ENCODE results near the gene BRAT1. TPM values are rescaled to one million over a fixed set of nuclear protein-coding genes. Genes with fewer than 3 reads are reported as not detected.

Gene BRAT1
- total and polyA plus RNA-seq, 2 donors (not counting 1 experiment from before 2014, with no cell fraction given) = 36.8 to 68.3 TPM

DNA sequence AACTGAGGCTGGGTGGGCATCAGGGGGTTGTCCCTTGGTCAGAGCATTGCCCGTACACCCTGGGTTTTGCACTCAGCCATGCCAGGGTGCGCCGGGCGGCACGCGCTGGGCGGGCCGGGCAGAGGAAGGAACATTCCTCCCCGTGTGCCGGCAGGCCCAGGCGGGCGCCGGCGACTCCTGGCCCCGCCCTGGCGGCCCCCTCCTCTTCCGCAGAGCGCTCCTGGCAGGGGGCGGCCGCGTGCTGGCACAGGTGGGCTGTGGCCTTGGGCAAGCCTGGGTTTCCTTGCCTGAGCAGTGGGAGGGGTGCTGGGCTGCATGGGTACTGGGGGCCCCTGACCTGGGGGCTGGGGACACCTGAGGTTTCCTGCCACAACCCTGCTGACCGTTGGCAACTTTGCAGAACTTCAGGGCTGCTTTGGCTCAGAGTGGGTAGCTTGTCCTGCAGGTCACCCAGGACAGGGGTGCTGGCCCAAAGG, 31.8 kb downstream of the BRAT1 start:
- Histone ChIP-seq H3K36me3 (replicated peaks in 1 of 2; ENCODE audit: control extremely low read depth in 1 of 2, control insufficient read depth in 1 of 2, extremely low read depth in 1 of 2, insufficient read depth in 2 of 2, low read length in 1 of 2) (peaks cover 0 to 69% of the 10 kb centered on the region in 2 experiments), H3K79me2 (ENCODE audit: control insufficient read depth, insufficient read depth, low read length) (peaks cover 70% of the 10 kb centered on the region), H3K9me3 (ENCODE audit: control extremely low read depth in 1 of 3, control insufficient read depth in 2 of 3, insufficient read depth in 1 of 3, low read length in 2 of 3) (no peaks in the 10 kb centered on the region), H4K20me1 (ENCODE audit: control insufficient read depth, insufficient read depth, low read length, poor library complexity, severe bottlenecking) (peaks cover 82% of the 10 kb centered on the region), H3K9ac (ENCODE audit: low read length) (peak overlapping the region; percentile 90), H3K27ac (ENCODE audit: low read length in 2 of 2) (peak overlapping the region in 1 of 2 donors; percentile 61), H2AFZ (ENCODE audit: insufficient read depth, low read depth, low read length, poor library complexity, severe bottlenecking) (no peak overlapping the region), H3K4me3 (ENCODE audit: control extremely low read depth in 1 of 5, extremely low read depth in 1 of 5, insufficient read depth in 1 of 5, low read depth in 2 of 5, low read length in 4 of 5) (peak overlapping the region; percentile 50 to 100 (median 97)), H3K4me1 (ENCODE audit: control insufficient read depth in 2 of 2, insufficient read depth in 2 of 2, low read length in 2 of 2) (peaks cover 76 to 80% of the 10 kb centered on the region in 2 donors), H3K4me2 (replicated peaks; ENCODE audit: low read depth, low read length, poor library complexity, severe bottlenecking) (peak overlapping the region; percentile 85), H3K27me3 (replicated peaks in 1 of 4; ENCODE audit: control extremely low read depth in 1 of 4, control insufficient read depth in 3 of 4, insufficient read depth in 4 of 4, low read length in 3 of 4) (no peaks in the 10 kb centered on the region)
- ATAC-seq (ENCODE audit: low read depth) (no peak), DNase-seq (peak; percentile 38)
- Mint-ChIP-seq H3K9me3 (ENCODE audit: insufficient read depth) (no peaks in the 10 kb centered on the region), H3K27me3 (no peaks in the 10 kb centered on the region), H3K4me3 (peak overlapping the region; percentile 85), H3K4me1 (peaks cover 70% of the 10 kb centered on the region), H3K27ac (peak overlapping the region; percentile 88)
- TF ChIP-seq, protein P1, sequence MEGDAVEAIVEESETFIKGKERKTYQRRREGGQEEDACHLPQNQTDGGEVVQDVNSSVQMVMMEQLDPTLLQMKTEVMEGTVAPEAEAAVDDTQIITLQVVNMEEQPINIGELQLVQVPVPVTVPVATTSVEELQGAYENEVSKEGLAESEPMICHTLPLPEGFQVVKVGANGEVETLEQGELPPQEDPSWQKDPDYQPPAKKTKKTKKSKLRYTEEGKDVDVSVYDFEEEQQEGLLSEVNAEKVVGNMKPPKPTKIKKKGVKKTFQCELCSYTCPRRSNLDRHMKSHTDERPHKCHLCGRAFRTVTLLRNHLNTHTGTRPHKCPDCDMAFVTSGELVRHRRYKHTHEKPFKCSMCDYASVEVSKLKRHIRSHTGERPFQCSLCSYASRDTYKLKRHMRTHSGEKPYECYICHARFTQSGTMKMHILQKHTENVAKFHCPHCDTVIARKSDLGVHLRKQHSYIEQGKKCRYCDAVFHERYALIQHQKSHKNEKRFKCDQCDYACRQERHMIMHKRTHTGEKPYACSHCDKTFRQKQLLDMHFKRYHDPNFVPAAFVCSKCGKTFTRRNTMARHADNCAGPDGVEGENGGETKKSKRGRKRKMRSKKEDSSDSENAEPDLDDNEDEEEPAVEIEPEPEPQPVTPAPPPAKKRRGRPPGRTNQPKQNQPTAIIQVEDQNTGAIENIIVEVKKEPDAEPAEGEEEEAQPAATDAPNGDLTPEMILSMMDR (IDR thresholded peaks at IDR 0.05) = no peak
- TF ChIP-seq EZH2 (IDR thresholded peaks at IDR 0.05; ENCODE audit: borderline replicate concordance, insufficient read depth, low read depth, low read length, poor library complexity, severe bottlenecking) = no peak
- 2% methylated on average over 21 of the region's 22 CpGs for WGBS (ENCODE audit: insufficient coverage)
- intact Hi-C loops (cut with micrococcal nuclease) = loop anchor here (5.0 kb wide), 1 partner anchor 109 kb away; the partner anchor contains the start of gene TTYH3
- POLR2A ChIA-PET = interaction anchor here (14.9 kb wide), 1 partner anchor 13 kb away, joined by 340 read pairs; no protein-coding TSS in a partner anchor
- CTCF ChIA-PET = interaction anchor here (1.4 to 3.0 kb wide), 2 partner anchors 13 to 45 kb away, joined by 3 to 23 read pairs; no protein-coding TSS in a partner anchor

DNA sequence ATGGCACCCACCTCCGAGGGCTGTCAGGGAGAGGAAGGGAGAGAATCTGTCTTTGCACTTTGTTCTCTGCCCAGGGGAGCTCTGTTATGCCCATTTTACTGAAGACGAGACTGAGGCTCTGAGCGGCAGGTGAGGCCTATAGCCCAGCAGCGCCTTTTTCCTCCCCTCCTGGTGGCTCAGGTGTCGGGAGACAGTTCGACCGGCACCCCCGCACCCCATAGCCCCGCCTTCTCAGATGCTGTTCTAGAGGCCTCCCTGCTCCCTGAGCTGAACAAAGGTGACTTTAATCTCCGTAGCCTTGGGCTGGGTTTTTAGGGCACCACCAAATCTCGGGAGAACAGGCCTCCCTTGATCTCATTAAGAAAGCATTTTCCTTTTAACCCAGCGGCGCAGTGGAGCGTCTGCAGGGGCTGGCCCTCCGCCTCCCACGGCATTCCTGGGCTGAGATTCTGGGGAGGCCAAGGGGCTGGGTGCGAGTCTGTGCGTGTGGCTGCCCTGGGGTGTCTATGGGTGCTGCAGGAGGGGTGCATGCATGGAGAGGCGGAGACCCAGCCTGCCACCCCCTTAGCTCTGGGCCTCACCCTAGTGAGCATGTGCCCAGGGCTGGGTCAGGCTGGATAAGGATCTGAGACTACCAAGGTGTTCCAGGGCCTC, 32.4 kb downstream of the BRAT1 start:
- Histone ChIP-seq H3K4me1 (ENCODE audit: control insufficient read depth in 2 of 2, insufficient read depth in 2 of 2, low read length in 2 of 2) (peaks cover 76 to 80% of the 10 kb centered on the region in 2 donors), H3K27ac (ENCODE audit: low read length in 2 of 2) (peak overlapping the region; percentile 36 to 72), H3K36me3 (replicated peaks in 1 of 2; ENCODE audit: control extremely low read depth in 1 of 2, control insufficient read depth in 1 of 2, extremely low read depth in 1 of 2, insufficient read depth in 2 of 2, low read length in 1 of 2) (peaks cover 0 to 63% of the 10 kb centered on the region in 2 experiments), H4K20me1 (ENCODE audit: control insufficient read depth, insufficient read depth, low read length, poor library complexity, severe bottlenecking) (peaks cover 78% of the 10 kb centered on the region), H3K9me3 (ENCODE audit: control extremely low read depth in 1 of 3, control insufficient read depth in 2 of 3, insufficient read depth in 1 of 3, low read length in 2 of 3) (no peaks in the 10 kb centered on the region), H3K4me2 (replicated peaks; ENCODE audit: low read depth, low read length, poor library complexity, severe bottlenecking) (peak overlapping the region; percentile 85), H3K4me3 (ENCODE audit: control extremely low read depth in 1 of 5, extremely low read depth in 1 of 5, insufficient read depth in 1 of 5, low read depth in 2 of 5, low read length in 4 of 5) (peak overlapping the region; percentile 50 to 100 (median 97)), H3K9ac (ENCODE audit: low read length) (peak overlapping the region; percentile 90), H3K79me2 (ENCODE audit: control insufficient read depth, insufficient read depth, low read length) (peaks cover 66% of the 10 kb centered on the region), H2AFZ (ENCODE audit: insufficient read depth, low read depth, low read length, poor library complexity, severe bottlenecking) (no peak overlapping the region), H3K27me3 (replicated peaks in 1 of 4; ENCODE audit: control extremely low read depth in 1 of 4, control insufficient read depth in 3 of 4, insufficient read depth in 4 of 4, low read length in 3 of 4) (no peaks in the 10 kb centered on the region)
- Mint-ChIP-seq H3K27me3 (no peaks in the 10 kb centered on the region), H3K9me3 (ENCODE audit: insufficient read depth) (no peaks in the 10 kb centered on the region), H3K4me3 (peak overlapping the region; percentile 85), H3K27ac (peak overlapping the region; percentile 88), H3K4me1 (peaks cover 70% of the 10 kb centered on the region)
- ChIA-PET CTCF (interaction anchor here (1.5 to 3.0 kb wide), 3 partner anchors 13 to 187 kb away, joined by 4 to 23 read pairs (median 4); no protein-coding TSS in a partner anchor), POLR2A (interaction anchor here (14.9 kb wide), 1 partner anchor 12 kb away, joined by 340 read pairs; no protein-coding TSS in a partner anchor)
- WGBS (ENCODE audit: insufficient coverage) = 48% methylated on average over 14 of the region's 19 CpGs
- no peak for TF ChIP-seq EZH2 (IDR thresholded peaks at IDR 0.05; ENCODE audit: borderline replicate concordance, insufficient read depth, low read depth, low read length, poor library complexity, severe bottlenecking)
- TF ChIP-seq, protein P1 (IDR thresholded peaks at IDR 0.05) = no peak
- intact Hi-C loops (cut with micrococcal nuclease) = loop anchor here (5.0 kb wide), 1 partner anchor 109 kb away; the partner anchor contains the start of gene TTYH3
- DNase-seq (no peak), ATAC-seq (ENCODE audit: low read depth) (no peak)

All from B cell (primary cell).